Esophagus muscularis mucosa (tissue), 4 donors: ENCODE measurements around the gene CDH7. TPM values are rescaled to one million over a fixed set of nuclear protein-coding genes. Genes with fewer than 3 reads are reported as not detected.

Source experiments
- DNase-seq: peaks from one replicate; pipeline ENCODE4 v3.0.0-alpha.2; 2017; ENCODE audit errors: extremely low spot score
- H3K27ac ChIP-seq, 4 donors: fragments of 200-600 bp; sonication (generic); replicated peaks in 1 of 4; 1 replicate in 3 of 4; 2 replicates in 1 of 4; pipeline ENCODE4 v1.5.1; 2016 to 2019; ENCODE audit warnings: mild to moderate bottlenecking in 1 of 4
- H3K27me3 ChIP-seq, 4 donors: fragments of 200-600 bp; sonication (generic); one replicate each; pipeline versions ENCODE4 v1.5.1 to v1.6.0; 2016 to 2019
- H3K36me3 ChIP-seq, 4 donors: fragments of 200-600 bp; sonication (generic); one replicate each; pipeline ENCODE4 v1.5.1; 2016 to 2019
- H3K4me1 ChIP-seq, 4 donors: fragments of 200-600 bp; sonication (generic); one replicate each; pipeline ENCODE4 v1.5.1; 2016 to 2019
- H3K4me3 ChIP-seq, 4 donors: fragments of 200-600 bp; sonication (generic); 1 replicate in 2 of 4; 2 replicates in 2 of 4; pipeline ENCODE4 v1.5.1; 2016 to 2019; ENCODE audit warnings: mild to moderate bottlenecking in 4 of 4, moderate library complexity in 1 of 4
- H3K9me3 ChIP-seq, 4 donors: fragments of 200-600 bp; sonication (generic); 1 replicate in 3 of 4; 2 replicates in 1 of 4; pipeline ENCODE4 v1.5.1; 2016 to 2019
- CTCF ChIP-seq, 3 experiments: fragments of 200-600 bp in 2 of 3; fragments of 450-650 bp in 1 of 3; sonication (generic) in 2 of 3; IDR thresholded peaks; one replicate each; pipeline ENCODE4 v1.5.1; 2017 to 2019; ENCODE audit warnings: antibody characterized with exemption in 3 of 3, mild to moderate bottlenecking in 2 of 3, moderate library complexity in 1 of 3
- EP300 ChIP-seq: sonication (generic); formaldehyde crosslinking; IDR thresholded peaks from one replicate; pipeline ENCODE4 v1.6.1; 2017; ENCODE audit warnings: antibody characterized with exemption
- POLR2A ChIP-seq: fragments of 450-650 bp; IDR thresholded peaks from one replicate; pipeline ENCODE4 v1.6.1; 2017; ENCODE audit warnings: antibody characterized with exemption, moderate library complexity, mild to moderate bottlenecking, low read depth
- POLR2AphosphoS5 ChIP-seq, 2 donors: sonication (generic); formaldehyde crosslinking; IDR thresholded peaks; one replicate each; pipeline ENCODE4 v1.6.1; 2017; ENCODE audit warnings: antibody characterized with exemption in 2 of 2
- WGBS: methylation state at CpG from one replicate; pipeline ENCODE4 v1.1.5; 2018; 5-methylcytosine and 5-hydroxymethylcytosine counted together
- intact Hi-C: fragments of 100-400 bp; cut with DNase I; formaldehyde crosslinking; loops from one replicate; pipeline ENCODE4 v1.15.1; 2023
- total RNA-seq, 4 donors: library from RNA; depleted of rRNA; stranded (reverse); fragments of >200 nt; gene quantifications; one replicate each; pipeline versions ENCODE4 v1.1.0 to v1.2.1, GENCODE V29; 2016

Gene CDH7
- total RNA-seq, 4 donors from 2014 or later, result 0.06 to 0.33 TPM; not detected in 2

GRCh38 chr18:65907281-65907680 lies 156.5 kb downstream of the CDH7 start:
- Histone ChIP-seq H3K27ac (no peak overlapping the region), H3K27me3 (no peaks in the 10 kb centered on the region), H3K4me3 (no peak overlapping the region), H3K4me1 (no peaks in the 10 kb centered on the region), H3K36me3 (no peaks in the 10 kb centered on the region), H3K9me3 (no peaks in the 10 kb centered on the region)
- no peak for DNase-seq
- WGBS, result 61% methylated on average over 2 of the region's 2 CpGs
- TF ChIP-seq EP300 (no peak), POLR2A (no peak), CTCF (IDR thresholded peaks at IDR 0.05) (no peak), POLR2AphosphoS5 (IDR thresholded peaks at IDR 0.05) (no peak)
- intact Hi-C loops, result no loop called here

GRCh38 chr18:65919018-65919417 lies 168.2 kb downstream of the CDH7 start:
- no peak for TF ChIP-seq POLR2A
- no peak for TF ChIP-seq EP300
- no peak for TF ChIP-seq CTCF (IDR thresholded peaks at IDR 0.05)
- no peak for TF ChIP-seq POLR2AphosphoS5 (IDR thresholded peaks at IDR 0.05)
- Histone ChIP-seq H3K9me3 (no peaks in the 10 kb centered on the region), H3K36me3 (no peaks in the 10 kb centered on the region), H3K4me3 (no peak overlapping the region), H3K4me1 (no peaks in the 10 kb centered on the region), H3K27ac (no peak overlapping the region), H3K27me3 (no peaks in the 10 kb centered on the region)
- no peak for DNase-seq
- intact Hi-C loops, result no loop called here
- WGBS, result 54% methylated on average over 3 of the region's 3 CpGs

GRCh38 chr18:65919663-65920062 lies 168.9 kb downstream of the CDH7 start:
- intact Hi-C loops, result no loop called here
- WGBS, result 28% methylated on average over 3 of the region's 3 CpGs
- Histone ChIP-seq H3K27me3 (no peaks in the 10 kb centered on the region), H3K9me3 (no peaks in the 10 kb centered on the region), H3K27ac (no peak overlapping the region), H3K4me3 (no peak overlapping the region), H3K4me1 (no peaks in the 10 kb centered on the region), H3K36me3 (no peaks in the 10 kb centered on the region)
- DNase-seq, result no peak
- TF ChIP-seq EP300, result no peak
- TF ChIP-seq POLR2A, result no peak
- no peak for TF ChIP-seq POLR2AphosphoS5 (IDR thresholded peaks at IDR 0.05)
- TF ChIP-seq CTCF (IDR thresholded peaks at IDR 0.05), result no peak

GRCh38 chr18:65922103-65922502 lies 171.3 kb downstream of the CDH7 start:
- Histone ChIP-seq H3K4me3 (no peak overlapping the region), H3K27me3 (no peaks in the 10 kb centered on the region), H3K4me1 (no peaks in the 10 kb centered on the region), H3K27ac (no peak overlapping the region), H3K36me3 (no peaks in the 10 kb centered on the region), H3K9me3 (no peaks in the 10 kb centered on the region)
- DNase-seq, result no peak
- intact Hi-C loops, result no loop called here
- no peak for TF ChIP-seq POLR2AphosphoS5 (IDR thresholded peaks at IDR 0.05)
- TF ChIP-seq CTCF (IDR thresholded peaks at IDR 0.05), result no peak
- no peak for TF ChIP-seq EP300
- no peak for TF ChIP-seq POLR2A
- 71% methylated on average over 1 of the region's 1 CpG for WGBS

- Histone ChIP-seq H3K27ac (no peak overlapping the region), H3K9me3 (no peaks in the 10 kb centered on the region), H3K4me3 (no peak overlapping the region), H3K4me1 (no peaks in the 10 kb centered on the region), H3K36me3 (no peaks in the 10 kb centered on the region), H3K27me3 (no peaks in the 10 kb centered on the region)
- intact Hi-C loops, result no loop called here
- no peak for TF ChIP-seq CTCF (IDR thresholded peaks at IDR 0.05)
- TF ChIP-seq EP300, result no peak
- TF ChIP-seq POLR2A, result no peak
- no peak for TF ChIP-seq POLR2AphosphoS5 (IDR thresholded peaks at IDR 0.05)
- WGBS, result 60% methylated on average over 3 of the region's 3 CpGs
- DNase-seq, result no peak
Observed at GRCh38 chr18:65924904-65925303, 174.1 kb downstream of the CDH7 start.
